Right atrium auricular region (tissue), 2 donors: ENCODE data around the gene IL20. TPM values are rescaled to one million over a fixed set of nuclear protein-coding genes. Genes with fewer than 3 reads are reported as not detected.

Experiments used
- DNase-seq: peaks from one replicate; pipeline ENCODE4 v3.0.0-alpha.2; 2019; ENCODE audit warnings: low spot score
- H3K27ac ChIP-seq, 2 donors: fragments of 200-600 bp; sonication (generic); 1 replicate in 1 of 2; 2 replicates in 1 of 2; pipeline ENCODE4 v1.5.1; 2016 to 2019
- H3K27me3 ChIP-seq, 2 donors: fragments of 200-600 bp; sonication (generic); one replicate each; pipeline versions ENCODE4 v1.5.1 to v1.6.0; 2017 to 2019
- H3K36me3 ChIP-seq: fragments of 200-600 bp; sonication (generic); one replicate; pipeline ENCODE4 v1.5.1; 2016
- H3K4me1 ChIP-seq, 2 donors: fragments of 200-600 bp; sonication (generic); one replicate each; pipeline versions ENCODE4 v1.5.1 to v1.6.0; 2017 to 2019
- H3K4me3 ChIP-seq, 2 donors: fragments of 200-600 bp; sonication (generic); 1 replicate in 1 of 2; 2 replicates in 1 of 2; pipeline ENCODE4 v1.5.1; 2017 to 2019; ENCODE audit warnings: mild to moderate bottlenecking in 1 of 2, moderate library complexity in 1 of 2
- H3K9me3 ChIP-seq, 2 donors: fragments of 200-600 bp; sonication (generic); one replicate each; pipeline ENCODE4 v1.5.1; 2019
- CTCF ChIP-seq, 2 donors: fragments of 200-600 bp; sonication (generic); IDR thresholded peaks; one replicate each; pipeline ENCODE4 v1.5.1; 2019; ENCODE audit warnings: antibody characterized with exemption in 2 of 2
- total RNA-seq, 2 donors: library from RNA; depleted of rRNA; stranded (reverse); fragments of >200 nt; gene quantifications; one replicate each; pipeline ENCODE4 v1.1.0, GENCODE V29; 2016

Gene IL20
- total RNA-seq, 2 donors from 2014 or later, result 0.20 TPM; not detected in 1

GRCh38 chr1:206826394-206826793 is 39.0 kb upstream of the IL20 start:
- Histone ChIP-seq H3K4me3 (no peak overlapping the region), H3K4me1 (no peaks in the 10 kb centered on the region), H3K36me3 (no peaks in the 10 kb centered on the region), H3K27ac (no peak overlapping the region), H3K27me3 (no peaks in the 10 kb centered on the region), H3K9me3 (no peaks in the 10 kb centered on the region)
- TF ChIP-seq CTCF (IDR thresholded peaks at IDR 0.05), result no peak
- no peak for DNase-seq

- Histone ChIP-seq H3K27ac (no peak overlapping the region), H3K36me3 (no peaks in the 10 kb centered on the region), H3K27me3 (no peaks in the 10 kb centered on the region), H3K9me3 (no peaks in the 10 kb centered on the region), H3K4me3 (no peak overlapping the region), H3K4me1 (no peaks in the 10 kb centered on the region)
- DNase-seq, result no peak
- no peak for TF ChIP-seq CTCF (IDR thresholded peaks at IDR 0.05)
These were observed 37.4 kb upstream of the IL20 start for GRCh38 chr1:206828061-206828460.

GRCh38 chr1:206828765-206829164 is 36.7 kb upstream of the IL20 start:
- Histone ChIP-seq H3K4me1 (no peaks in the 10 kb centered on the region), H3K36me3 (no peaks in the 10 kb centered on the region), H3K9me3 (no peaks in the 10 kb centered on the region), H3K27me3 (no peaks in the 10 kb centered on the region), H3K4me3 (no peak overlapping the region), H3K27ac (no peak overlapping the region)
- no peak for DNase-seq
- no peak for TF ChIP-seq CTCF (IDR thresholded peaks at IDR 0.05)

GRCh38 chr1:206829282-206829681 is 36.1 kb upstream of the IL20 start:
- H3K36me3 ChIP-seq, result no peaks in the 10 kb centered on the region
- no peaks in the 10 kb centered on the region for H3K9me3 ChIP-seq
- no peaks in the 10 kb centered on the region for H3K27me3 ChIP-seq
- no peak overlapping the region for H3K4me3 ChIP-seq
- no peak overlapping the region for H3K27ac ChIP-seq
- DNase-seq, result no peak
- H3K4me1 ChIP-seq, result no peaks in the 10 kb centered on the region
- TF ChIP-seq CTCF (IDR thresholded peaks at IDR 0.05), result no peak

- Histone ChIP-seq H3K9me3 (no peaks in the 10 kb centered on the region), H3K4me3 (no peak overlapping the region), H3K36me3 (no peaks in the 10 kb centered on the region), H3K4me1 (no peaks in the 10 kb centered on the region), H3K27me3 (no peaks in the 10 kb centered on the region), H3K27ac (no peak overlapping the region)
- no peak for DNase-seq
- TF ChIP-seq CTCF (IDR thresholded peaks at IDR 0.05), result no peak
These were observed 35.5 kb upstream of the IL20 start for GRCh38 chr1:206829875-206830274.

GRCh38 chr1:206831650-206832049 is 33.8 kb upstream of the IL20 start:
- Histone ChIP-seq H3K27ac (no peak overlapping the region), H3K9me3 (no peaks in the 10 kb centered on the region), H3K4me1 (no peaks in the 10 kb centered on the region), H3K4me3 (no peak overlapping the region), H3K36me3 (no peaks in the 10 kb centered on the region), H3K27me3 (no peaks in the 10 kb centered on the region)
- TF ChIP-seq CTCF (IDR thresholded peaks at IDR 0.05), result no peak
- DNase-seq, result no peak
